ENCODE data around the gene KRT2.

Gene KRT2

GRCh38 chr12:52637299-52637698, 14.7 kb downstream of the KRT2 start:
- no peak for DNase-seq (ENCODE audit: low read depth)

- DNase-seq (ENCODE audit: low read depth), result no peak
These were observed 15.3 kb downstream of the KRT2 start for GRCh38 chr12:52636592-52637258.

GRCh38 chr12:52636189-52636588, 15.8 kb downstream of the KRT2 start:
- no peak for DNase-seq (ENCODE audit: low read depth)

GRCh38 chr12:52634266-52635056, 17.6 kb downstream of the KRT2 start:
- no peak for DNase-seq (ENCODE audit: low read depth)

GRCh38 chr12:52633383-52633782, 18.6 kb downstream of the KRT2 start:
- no peak for DNase-seq (ENCODE audit: low read depth)

- no peak for DNase-seq (ENCODE audit: low read depth)
These were observed 19.4 kb downstream of the KRT2 start for GRCh38 chr12:52632656-52633055.

GRCh38 chr12:52631676-52632459, 20.1 kb downstream of the KRT2 start:
- no peak for DNase-seq (ENCODE audit: low read depth)

GRCh38 chr12:52631264-52631663, 20.7 kb downstream of the KRT2 start:
- DNase-seq (ENCODE audit: low read depth), result no peak

- no peak for DNase-seq (ENCODE audit: low read depth)
These were observed 21.3 kb downstream of the KRT2 start for GRCh38 chr12:52630599-52631200.

- no peak for DNase-seq (ENCODE audit: low read depth)
These were observed 22.0 kb downstream of the KRT2 start for GRCh38 chr12:52630008-52630500.

GRCh38 chr12:52629281-52630007, 22.6 kb downstream of the KRT2 start:
- no peak for DNase-seq (ENCODE audit: low read depth)

GRCh38 chr12:52628841-52629240, 23.2 kb downstream of the KRT2 start:
- DNase-seq (ENCODE audit: low read depth), result no peak

- no peak for DNase-seq (ENCODE audit: low read depth)
These were observed 23.9 kb downstream of the KRT2 start for GRCh38 chr12:52628111-52628507.

- DNase-seq (ENCODE audit: low read depth), result no peak
These were observed 24.5 kb downstream of the KRT2 start for GRCh38 chr12:52627395-52628110.

- DNase-seq (ENCODE audit: low read depth), result no peak
These were observed 29.7 kb downstream of the KRT2 start for GRCh38 chr12:52622349-52622748.

- no peak for DNase-seq (ENCODE audit: low read depth)
These were observed 33.1 kb downstream of the KRT2 start for GRCh38 chr12:52618866-52619265.

- DNase-seq (ENCODE audit: low read depth), result no peak
These were observed 33.8 kb downstream of the KRT2 start, which contains the start of gene KRT73 for GRCh38 chr12:52618216-52618615. TSS of gene KRT73 (minus strand) at chr12:52618559. CDS start at chr12:52618524, 35 bp downstream.

- no peak for DNase-seq (ENCODE audit: low read depth)
These were observed 34.6 kb downstream of the KRT2 start for GRCh38 chr12:52617403-52617785.

- DNase-seq (ENCODE audit: low read depth), result no peak
These were observed 35.2 kb downstream of the KRT2 start for GRCh38 chr12:52616680-52617402.

- DNase-seq (ENCODE audit: low read depth), result no peak
These were observed 36.1 kb downstream of the KRT2 start for GRCh38 chr12:52615912-52616311.

All from EH (cell line).